ENCODE data around the gene SENP2. TPM values are rescaled to one million over a fixed set of nuclear protein-coding genes. Genes with fewer than 3 reads are reported as not detected.

SENP2 gene
- polyA plus RNA-seq, 4 donors, result 10.7 to 39.5 (median 12.1) TPM

Other genes with a start within 250 kb of the SENP2 start
- gene MAP3K13, start 223.2 kb upstream of the SENP2 start, polyA plus RNA-seq, result 10 to 100 TPM; 20.3 to 59.4 (median 36.6) TPM
- 10 to 100 TPM; 20.5 to 75.1 (median 37.8) TPM for gene TMEM41A, start 87.3 kb upstream of the SENP2 start, polyA plus RNA-seq
- gene LIPH, start 33.7 kb upstream of the SENP2 start, polyA plus RNA-seq, result 10 to 100 TPM in 2 of 4 donors, 1 to 10 TPM in 2; 5.0 to 10.4 (median 8.4) TPM
- gene IGF2BP2, start 238.7 kb downstream of the SENP2 start, polyA plus RNA-seq, result 10 to 100 TPM; 12.1 to 93.8 (median 22.9) TPM

All from small intestine (tissue), 4 donors.